ENCODE measurements around the gene TMEM108.

Gene TMEM108

GRCh38 chr3:133083395-133083794 is 45.2 kb downstream of the TMEM108 start:
- no peak for DNase-seq (ENCODE audit: extremely low spot score)
- ChIA-PET POLR2A (no interaction called here), CTCF (no interaction called here)
- no peak for TF ChIP-seq HDGF (IDR thresholded peaks at IDR 0.05; ENCODE audit: borderline replicate concordance)
- no peak for TF ChIP-seq PKNOX1 (IDR thresholded peaks at IDR 0.05)
- TF ChIP-seq ARNT (IDR thresholded peaks at IDR 0.05) = no peak
- no peak for TF ChIP-seq NFRKB (IDR thresholded peaks at IDR 0.05)
- no peak for TF ChIP-seq SP1 (IDR thresholded peaks at IDR 0.05)
- TF ChIP-seq ELF4 (IDR thresholded peaks at IDR 0.05) = no peak
- no peak for TF ChIP-seq L3MBTL2 (conservative IDR thresholded peaks at IDR 0.05)
- no peak for TF ChIP-seq TARDBP (IDR thresholded peaks at IDR 0.05)
- TF ChIP-seq LEF1 (IDR thresholded peaks at IDR 0.05; ENCODE audit: borderline replicate concordance) = no peak

GRCh38 chr3:133089906-133090485 is 51.8 kb downstream of the TMEM108 start:
- TF ChIP-seq CTBP1 (IDR thresholded peaks at IDR 0.05; ENCODE audit: borderline replicate concordance) (no peak), FOXM1 (IDR thresholded peaks at IDR 0.05; ENCODE audit: borderline replicate concordance) (no peak), SP1 (IDR thresholded peaks at IDR 0.05) (no peak), FOXA1 (IDR thresholded peaks at IDR 0.05) (no peak), NFRKB (IDR thresholded peaks at IDR 0.05) (no peak), ZNF384 (IDR thresholded peaks at IDR 0.05) (no peak), ARNT (IDR thresholded peaks at IDR 0.05) (no peak), LEF1 (IDR thresholded peaks at IDR 0.05; ENCODE audit: borderline replicate concordance) (no peak), PKNOX1 (IDR thresholded peaks at IDR 0.05) (no peak), HDGF (IDR thresholded peaks at IDR 0.05; ENCODE audit: borderline replicate concordance) (no peak), TARDBP (IDR thresholded peaks at IDR 0.05) (no peak)
- DNase-seq (ENCODE audit: extremely low spot score) = no peak
- CTCF ChIA-PET = no interaction called here
- POLR2A ChIA-PET = no interaction called here

GRCh38 chr3:133092681-133093080 is 54.5 kb downstream of the TMEM108 start:
- ChIA-PET POLR2A (no interaction called here), CTCF (no interaction called here)
- DNase-seq (ENCODE audit: extremely low spot score) = no peak
- no peak for TF ChIP-seq LEF1 (IDR thresholded peaks at IDR 0.05; ENCODE audit: borderline replicate concordance)
- TF ChIP-seq CTBP1 (IDR thresholded peaks at IDR 0.05; ENCODE audit: borderline replicate concordance) = no peak
- TF ChIP-seq BHLHE40 (IDR thresholded peaks at IDR 0.05; ENCODE audit: borderline replicate concordance) = no peak
- no peak for TF ChIP-seq TARDBP (IDR thresholded peaks at IDR 0.05)
- TF ChIP-seq PKNOX1 (IDR thresholded peaks at IDR 0.05) = no peak
- no peak for TF ChIP-seq HDGF (IDR thresholded peaks at IDR 0.05; ENCODE audit: borderline replicate concordance)
- no peak for TF ChIP-seq SP1 (IDR thresholded peaks at IDR 0.05)
- no peak for TF ChIP-seq L3MBTL2 (conservative IDR thresholded peaks at IDR 0.05)
- TF ChIP-seq FOXA1 (IDR thresholded peaks at IDR 0.05) = no peak
- TF ChIP-seq SUZ12 (IDR thresholded peaks at IDR 0.05) = no peak
- TF ChIP-seq ZNF384 (IDR thresholded peaks at IDR 0.05) = no peak
- no peak for TF ChIP-seq ARNT (IDR thresholded peaks at IDR 0.05)
- TF ChIP-seq NFRKB (IDR thresholded peaks at IDR 0.05) = no peak

- no peak for DNase-seq (ENCODE audit: extremely low spot score)
- ChIA-PET CTCF (no interaction called here), POLR2A (no interaction called here)
- TF ChIP-seq CTBP1 (IDR thresholded peaks at IDR 0.05; ENCODE audit: borderline replicate concordance) (no peak), SP1 (IDR thresholded peaks at IDR 0.05) (no peak), ZNF384 (IDR thresholded peaks at IDR 0.05) (no peak), FOXM1 (IDR thresholded peaks at IDR 0.05; ENCODE audit: borderline replicate concordance) (no peak), FOXA1 (IDR thresholded peaks at IDR 0.05) (no peak), SUZ12 (IDR thresholded peaks at IDR 0.05) (no peak), FOXK2 (IDR thresholded peaks at IDR 0.05) (no peak), HDGF (IDR thresholded peaks at IDR 0.05; ENCODE audit: borderline replicate concordance) (no peak), LEF1 (IDR thresholded peaks at IDR 0.05; ENCODE audit: borderline replicate concordance) (no peak), BHLHE40 (IDR thresholded peaks at IDR 0.05; ENCODE audit: borderline replicate concordance) (no peak), TARDBP (IDR thresholded peaks at IDR 0.05) (no peak), L3MBTL2 (conservative IDR thresholded peaks at IDR 0.05) (no peak), PKNOX1 (IDR thresholded peaks at IDR 0.05) (no peak), ELF4 (IDR thresholded peaks at IDR 0.05) (no peak), ARNT (IDR thresholded peaks at IDR 0.05) (no peak), NFRKB (IDR thresholded peaks at IDR 0.05) (no peak)
These were observed 55.2 kb downstream of the TMEM108 start for GRCh38 chr3:133093366-133093765.

GRCh38 chr3:133096900-133097613 is 58.9 kb downstream of the TMEM108 start:
- ChIA-PET POLR2A (no interaction called here), CTCF (no interaction called here)
- TF ChIP-seq L3MBTL2 (conservative IDR thresholded peaks at IDR 0.05) (no peak), ARNT (IDR thresholded peaks at IDR 0.05) (no peak), FOXA1 (IDR thresholded peaks at IDR 0.05) (no peak), FOXK2 (IDR thresholded peaks at IDR 0.05) (no peak), ELF4 (IDR thresholded peaks at IDR 0.05) (no peak), FOXM1 (IDR thresholded peaks at IDR 0.05; ENCODE audit: borderline replicate concordance) (no peak), NFRKB (IDR thresholded peaks at IDR 0.05) (no peak), PKNOX1 (IDR thresholded peaks at IDR 0.05) (no peak), ZNF384 (IDR thresholded peaks at IDR 0.05) (no peak), BHLHE40 (IDR thresholded peaks at IDR 0.05; ENCODE audit: borderline replicate concordance) (no peak), CTBP1 (IDR thresholded peaks at IDR 0.05; ENCODE audit: borderline replicate concordance) (no peak), SP1 (IDR thresholded peaks at IDR 0.05) (no peak)
- DNase-seq (ENCODE audit: extremely low spot score) = no peak
